ENCODE data around the gene SAMD10. TPM values are rescaled to one million over a fixed set of nuclear protein-coding genes. Genes with fewer than 3 reads are reported as not detected.
A peak's percentile ranks its signal among the peaks of the same experiment; 100 is the strongest.

SAMD10 gene
- total RNA-seq, 6 donors from 2014 or later: 2.6 to 7.2 (median 4.7) TPM

DNA sequence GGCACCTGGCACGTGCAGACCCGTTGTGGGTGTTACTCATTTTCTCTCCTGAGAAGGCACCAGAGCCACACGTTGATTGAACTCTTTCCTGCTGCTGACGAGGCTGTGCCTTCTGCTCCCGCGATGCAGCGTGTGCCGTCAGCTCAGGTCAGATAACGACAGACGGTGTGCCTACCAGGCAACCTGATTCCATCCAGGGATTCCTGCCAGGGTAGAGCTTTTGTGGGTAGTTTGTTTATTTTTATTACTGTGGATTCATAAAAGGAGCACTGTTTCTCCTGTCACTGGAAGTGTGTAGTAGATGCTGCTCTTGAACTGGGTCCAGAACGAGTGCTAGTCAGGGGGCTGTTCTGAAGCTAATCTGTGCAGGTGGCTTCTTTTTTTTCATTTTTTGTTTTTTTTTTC is 22.2 kb upstream of the SAMD10 start:
- WGBS, 2 donors: 87 to 90% methylated on average over 11 of the region's 11 CpGs
- ATAC-seq (ENCODE audit: low FRiP score in 2 of 2) (no peak), DNase-seq (no peak)
- TF ChIP-seq POLR2AphosphoS5 (IDR thresholded peaks at IDR 0.05) (no peak), EP300 (IDR thresholded peaks at IDR 0.05) (no peak), POLR2A (IDR thresholded peaks at IDR 0.05) (no peak)
- TF ChIP-seq, protein P1, sequence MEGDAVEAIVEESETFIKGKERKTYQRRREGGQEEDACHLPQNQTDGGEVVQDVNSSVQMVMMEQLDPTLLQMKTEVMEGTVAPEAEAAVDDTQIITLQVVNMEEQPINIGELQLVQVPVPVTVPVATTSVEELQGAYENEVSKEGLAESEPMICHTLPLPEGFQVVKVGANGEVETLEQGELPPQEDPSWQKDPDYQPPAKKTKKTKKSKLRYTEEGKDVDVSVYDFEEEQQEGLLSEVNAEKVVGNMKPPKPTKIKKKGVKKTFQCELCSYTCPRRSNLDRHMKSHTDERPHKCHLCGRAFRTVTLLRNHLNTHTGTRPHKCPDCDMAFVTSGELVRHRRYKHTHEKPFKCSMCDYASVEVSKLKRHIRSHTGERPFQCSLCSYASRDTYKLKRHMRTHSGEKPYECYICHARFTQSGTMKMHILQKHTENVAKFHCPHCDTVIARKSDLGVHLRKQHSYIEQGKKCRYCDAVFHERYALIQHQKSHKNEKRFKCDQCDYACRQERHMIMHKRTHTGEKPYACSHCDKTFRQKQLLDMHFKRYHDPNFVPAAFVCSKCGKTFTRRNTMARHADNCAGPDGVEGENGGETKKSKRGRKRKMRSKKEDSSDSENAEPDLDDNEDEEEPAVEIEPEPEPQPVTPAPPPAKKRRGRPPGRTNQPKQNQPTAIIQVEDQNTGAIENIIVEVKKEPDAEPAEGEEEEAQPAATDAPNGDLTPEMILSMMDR (IDR thresholded peaks at IDR 0.05): no peak
- Histone ChIP-seq H3K9me3 (no peaks in the 10 kb centered on the region), H3K4me1 (peaks cover 0 to 12% (median 7%) of the 10 kb centered on the region in 4 donors), H3K36me3 (peaks cover 37 to 100% (median 85%) of the 10 kb centered on the region in 4 donors), H3K4me3 (no peak overlapping the region), H3K27ac (no peak overlapping the region), H3K27me3 (no peaks in the 10 kb centered on the region)

DNA sequence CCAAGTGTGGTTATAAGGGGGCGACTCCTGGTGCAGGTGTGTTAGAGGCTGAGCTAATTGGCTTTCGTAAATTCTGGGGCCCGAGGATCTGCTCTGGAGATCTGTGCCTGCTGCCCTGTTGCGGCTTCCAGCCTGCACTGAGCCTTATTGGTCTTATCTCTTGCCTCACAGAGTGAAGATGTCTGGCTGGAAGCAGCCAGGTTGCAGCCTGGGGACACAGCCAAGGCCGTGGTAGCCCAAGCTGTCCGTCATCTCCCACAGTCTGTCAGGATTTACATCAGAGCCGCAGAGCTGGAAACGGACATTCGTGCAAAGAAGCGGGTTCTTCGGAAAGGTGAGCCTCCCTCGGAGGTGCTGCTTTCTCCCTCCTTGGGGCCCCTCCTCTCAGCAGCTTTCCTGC is 21.5 kb upstream of the SAMD10 start:
- ATAC-seq (ENCODE audit: low FRiP score in 2 of 2) (no peak), DNase-seq (no peak)
- Histone ChIP-seq H3K36me3 (peaks cover 44 to 100% (median 87%) of the 10 kb centered on the region in 4 donors), H3K4me3 (no peak overlapping the region), H3K27ac (no peak overlapping the region), H3K27me3 (no peaks in the 10 kb centered on the region), H3K9me3 (no peaks in the 10 kb centered on the region), H3K4me1 (peaks cover 0 to 12% (median 7%) of the 10 kb centered on the region in 4 donors)
- 93 to 100% methylated on average over 3 to 12 of the region's 12 CpGs for WGBS, 2 donors
- TF ChIP-seq POLR2AphosphoS5 (IDR thresholded peaks at IDR 0.05): no peak
- TF ChIP-seq POLR2A (IDR thresholded peaks at IDR 0.05): no peak
- TF ChIP-seq, protein P1 (IDR thresholded peaks at IDR 0.05): no peak
- no peak for TF ChIP-seq EP300 (IDR thresholded peaks at IDR 0.05)

DNA sequence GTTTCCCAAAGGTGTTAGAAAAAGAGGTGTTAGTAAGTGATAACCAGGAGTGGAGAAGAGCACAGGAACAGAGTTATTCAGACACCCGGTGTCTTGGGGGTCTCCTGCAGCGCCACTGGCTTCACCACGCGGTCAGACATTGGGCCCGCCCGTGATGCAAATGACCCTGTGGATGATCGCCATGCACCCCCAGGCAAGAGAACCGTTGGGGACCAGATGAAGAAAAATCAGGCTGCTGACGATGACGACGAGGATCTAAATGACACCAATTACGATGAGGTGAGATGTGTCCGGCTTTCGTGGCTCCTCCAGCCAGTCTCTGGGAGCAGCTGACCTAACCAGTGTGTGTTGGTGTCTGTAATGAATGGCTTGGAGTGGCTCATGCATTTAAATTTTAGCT is 3.5 kb upstream of the SAMD10 start:
- H3K27ac ChIP-seq: no peak overlapping the region
- ATAC-seq (ENCODE audit: low FRiP score in 2 of 2) (no peak), DNase-seq (no peak)
- WGBS, 2 donors: 87 to 89% methylated on average over 14 of the region's 14 CpGs
- H3K4me3 ChIP-seq: no peak overlapping the region
- H3K36me3 ChIP-seq: peaks cover 11 to 51% (median 39%) of the 10 kb centered on the region in 4 donors
- TF ChIP-seq EP300 (IDR thresholded peaks at IDR 0.05): no peak
- no peak for TF ChIP-seq POLR2AphosphoS5 (IDR thresholded peaks at IDR 0.05)
- no peak for TF ChIP-seq POLR2A (IDR thresholded peaks at IDR 0.05)
- TF ChIP-seq, protein P1 (IDR thresholded peaks at IDR 0.05): no peak
- peaks cover 29 to 45% (median 39%) of the 10 kb centered on the region in 4 donors for H3K4me1 ChIP-seq
- no peaks in the 10 kb centered on the region for H3K27me3 ChIP-seq
- H3K9me3 ChIP-seq: no peaks in the 10 kb centered on the region

DNA sequence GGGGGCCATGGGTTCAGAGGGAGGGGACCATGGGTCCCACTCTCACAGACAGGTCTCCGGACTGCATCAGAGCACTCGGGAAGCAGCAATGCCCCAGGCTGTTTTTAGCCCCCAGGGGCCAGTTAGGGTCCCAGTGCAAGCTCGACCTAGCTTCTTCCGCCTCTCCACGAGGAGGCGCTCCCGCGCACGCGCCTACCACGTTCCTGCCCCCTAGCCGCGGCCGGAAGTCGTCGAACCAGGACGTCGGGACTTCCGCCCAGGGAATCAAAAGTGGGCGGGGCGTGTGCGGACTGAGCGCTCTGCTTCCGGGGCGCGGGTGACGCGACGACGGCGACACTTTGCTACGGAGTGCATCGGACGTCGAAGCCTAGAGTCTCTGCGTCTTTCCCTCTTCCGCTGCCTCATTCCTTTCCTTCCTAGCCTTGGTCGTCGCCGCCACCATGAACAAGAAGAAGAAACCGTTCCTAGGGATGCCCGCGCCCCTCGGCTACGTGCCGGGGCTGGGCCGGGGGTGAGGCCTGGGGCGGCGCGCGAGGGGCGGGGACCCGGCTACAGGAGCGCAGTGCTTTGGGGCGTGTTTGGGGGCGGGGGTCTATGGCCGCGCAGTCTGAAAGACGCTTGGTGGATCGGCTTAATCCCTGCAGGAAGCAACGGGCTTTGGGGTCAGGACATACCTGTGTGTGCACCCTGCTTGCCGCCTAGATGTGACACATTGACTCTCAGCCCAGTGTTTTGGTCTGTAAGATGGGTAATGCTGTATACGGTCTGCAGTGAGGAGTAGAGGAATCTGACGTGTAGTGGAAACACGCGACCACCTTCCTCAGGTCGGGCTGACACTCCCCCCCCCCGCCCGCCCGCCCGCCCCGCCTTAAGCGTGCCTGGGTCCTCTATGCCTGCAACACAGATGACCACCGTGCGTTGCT is 1.6 kb upstream of the SAMD10 start, which contains the start of gene PRPF6:
Gene PRPF6 (plus strand): TSS at position 327 of the 923 bp plus-strand sequence. CDS start 114 bp downstream, at position 441.
- 1 to 2% methylated on average over 32 to 53 of the region's 75 CpGs for WGBS, 2 donors
- peak; percentile 95 to 96 for ATAC-seq (ENCODE audit: low FRiP score in 2 of 2)
- H3K4me1 ChIP-seq: peaks cover 30 to 46% (median 40%) of the 10 kb centered on the region in 4 donors

More for the DNA sequence above, 1.6 kb upstream of the SAMD10 start, which contains the start of gene PRPF6:
- H3K36me3 ChIP-seq: peaks cover 11 to 32% (median 23%) of the 10 kb centered on the region in 4 donors
- H3K27ac ChIP-seq: peak within 1 kb of the TSS; percentile 84 to 90 (median 86)
- H3K27me3 ChIP-seq: no peaks in the 10 kb centered on the region
- H3K4me3 ChIP-seq: peak within 1 kb of the TSS; percentile 89 to 97 (median 94)
- peak; percentile 95 to 98 for DNase-seq
- no peaks in the 10 kb centered on the region for H3K9me3 ChIP-seq
- TF ChIP-seq POLR2AphosphoS5 (IDR thresholded peaks at IDR 0.05) (peak; percentile 89 to 95), POLR2A (IDR thresholded peaks at IDR 0.05) (peak in 3 of 4 donors; percentile 44 to 85 (median 67)), EP300 (IDR thresholded peaks at IDR 0.05) (peak in 1 of 4 donors; percentile 39)
- TF ChIP-seq, protein P1 (IDR thresholded peaks at IDR 0.05): peak; percentile 62 to 94 (median 86)
